Measurements from ENCODE around the gene PRCD. TPM values are rescaled to one million over a fixed set of nuclear protein-coding genes. Genes with fewer than 3 reads are reported as not detected.

Gene PRCD
- total and polyA plus RNA-seq, 4 experiments from 2014 or later, result not detected

DNA sequence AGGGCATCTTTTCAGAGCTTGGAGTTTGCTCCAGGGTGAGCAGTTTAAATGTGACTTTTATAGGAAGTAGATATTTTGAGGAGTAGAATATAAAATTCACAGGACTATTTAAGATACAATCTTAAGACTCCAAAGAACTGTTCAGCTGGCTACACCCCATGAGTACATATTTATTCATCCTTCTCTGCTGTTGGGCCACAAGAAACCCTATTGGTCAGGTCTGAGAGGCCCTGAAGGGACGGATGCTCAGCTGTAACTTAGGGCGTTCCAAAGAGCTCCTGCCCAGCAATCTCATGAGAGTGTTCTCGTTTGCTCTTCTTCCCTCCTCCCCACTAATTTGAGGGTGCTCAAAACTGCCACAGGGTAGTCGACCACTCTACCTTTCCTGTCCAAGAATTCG lies 38.5 kb downstream of the PRCD start:
- POLR2A ChIA-PET (ENCODE audit: partially characterized antibody), result interaction anchor here (0.9 to 1.0 kb wide), 2 partner anchors 9 to 93 kb away, joined by 3 read pairs; a partner anchor contains a TSS

DNA sequence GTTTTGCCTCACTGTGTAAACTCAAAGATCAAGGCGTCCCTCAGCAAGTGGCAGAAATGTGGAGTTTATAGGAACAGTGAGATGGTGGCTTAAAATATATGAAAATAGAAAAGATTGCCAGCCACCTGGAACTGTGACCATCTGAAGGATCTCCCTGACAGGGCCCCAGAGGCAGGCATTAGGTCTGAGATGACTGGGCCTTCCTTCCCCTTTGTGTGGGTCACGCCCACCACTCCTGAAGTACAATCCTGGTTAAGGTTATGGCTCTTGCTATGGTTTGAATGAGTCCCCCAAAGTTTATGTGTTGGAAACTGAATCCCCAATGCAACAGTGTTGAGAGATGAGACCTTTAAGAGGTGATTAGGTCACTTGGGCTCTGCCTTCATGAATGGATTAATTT lies 39.4 kb downstream of the PRCD start:
- no peak for DNase-seq
- Histone ChIP-seq H3K4me3 (ENCODE audit: low read length in 2 of 2) (no peak overlapping the region), H3K36me3 (ENCODE audit: insufficient read depth, low read length) (no peaks in the 10 kb centered on the region), H3K9me3 (ENCODE audit: control insufficient read depth in 1 of 2, low read length in 2 of 2) (no peaks in the 10 kb centered on the region), H3K27ac (ENCODE audit: low read depth, low read length) (no peak overlapping the region), H3K4me1 (ENCODE audit: insufficient read depth, low read length) (peaks cover under 1% of the 10 kb centered on the region), H3K27me3 (ENCODE audit: insufficient read depth, low read length) (no peaks in the 10 kb centered on the region)
- no peaks in the 10 kb centered on the region for H3K9me3 Mint-ChIP-seq
- H3K4me1 Mint-ChIP-seq, result peaks cover 0 to 3% (median 0%) of the 10 kb centered on the region in 4 donors
- peaks cover 0 to 3% of the 10 kb centered on the region in 2 donors for H3K27me3 Mint-ChIP-seq
- H3K4me3 Mint-ChIP-seq, result no peak overlapping the region
- peak overlapping the region in 1 of 7 donors; percentile 11 for H3K27ac Mint-ChIP-seq
- H3K36me3 Mint-ChIP-seq, result no peaks in the 10 kb centered on the region
- ChIA-PET CTCF (ENCODE audit: partially characterized antibody) (interaction anchor here (1.0 kb wide), 1 partner anchor 21 kb away, joined by 3 read pairs; no protein-coding TSS in a partner anchor), POLR2A (ENCODE audit: partially characterized antibody) (no interaction called here)
- intact Hi-C loops (cut with micrococcal nuclease), result no loop called here

More for the DNA sequence above, 38.5 kb downstream of the PRCD start:
- Histone ChIP-seq H3K27me3 (ENCODE audit: insufficient read depth, low read length) (no peaks in the 10 kb centered on the region), H3K36me3 (ENCODE audit: insufficient read depth, low read length) (no peaks in the 10 kb centered on the region), H3K4me3 (ENCODE audit: low read length in 2 of 2) (no peak overlapping the region), H3K9me3 (ENCODE audit: control insufficient read depth in 1 of 2, low read length in 2 of 2) (no peaks in the 10 kb centered on the region), H3K4me1 (ENCODE audit: insufficient read depth, low read length) (no peaks in the 10 kb centered on the region), H3K27ac (ENCODE audit: low read depth, low read length) (no peak overlapping the region)
- Mint-ChIP-seq H3K9me3 (no peaks in the 10 kb centered on the region), H3K4me1 (no peaks in the 10 kb centered on the region), H3K27me3 (no peaks in the 10 kb centered on the region), H3K27ac (no peak overlapping the region), H3K36me3 (no peaks in the 10 kb centered on the region), H3K4me3 (no peak overlapping the region)
- no peak for DNase-seq
- intact Hi-C loops (cut with micrococcal nuclease), result no loop called here
- CTCF ChIA-PET (ENCODE audit: partially characterized antibody), result interaction anchor here (0.6 kb wide), 1 partner anchor 18 kb away, joined by 3 read pairs; no protein-coding TSS in a partner anchor

DNA sequence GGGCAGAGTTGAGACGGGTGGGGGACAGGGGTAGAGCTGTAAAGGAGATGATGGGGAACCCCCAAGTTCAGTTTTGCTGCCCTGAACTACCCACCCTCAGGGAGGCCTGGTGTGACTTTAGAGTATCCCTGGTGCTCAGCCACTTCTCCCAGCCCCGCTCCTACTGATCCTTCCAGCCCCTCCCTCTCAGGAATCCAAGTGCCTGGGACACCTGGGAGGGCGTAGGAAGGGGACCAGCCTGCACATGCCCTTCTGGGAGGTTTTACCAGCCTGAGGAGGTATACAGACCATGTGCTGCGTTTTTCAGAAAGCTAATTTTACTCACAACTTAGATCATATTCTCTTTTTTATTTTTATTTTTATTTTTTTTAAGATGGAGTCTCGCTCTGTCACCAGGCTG lies 41.7 kb downstream of the PRCD start:
- Mint-ChIP-seq H3K27ac (no peak overlapping the region), H3K27me3 (peaks cover 4% of the 10 kb centered on the region in 2 donors), H3K9me3 (no peaks in the 10 kb centered on the region), H3K36me3 (no peaks in the 10 kb centered on the region), H3K4me1 (peaks cover 0 to 8% (median 5%) of the 10 kb centered on the region in 4 donors), H3K4me3 (no peak overlapping the region)
- DNase-seq, result no peak
- H3K27ac ChIP-seq (ENCODE audit: low read depth, low read length), result no peak overlapping the region
- no peaks in the 10 kb centered on the region for H3K9me3 ChIP-seq (ENCODE audit: control insufficient read depth in 1 of 2, low read length in 2 of 2)
- intact Hi-C loops (cut with micrococcal nuclease), result no loop called here
- no peaks in the 10 kb centered on the region for H3K36me3 ChIP-seq (ENCODE audit: insufficient read depth, low read length)
- H3K4me1 ChIP-seq (ENCODE audit: insufficient read depth, low read length), result peaks cover 16% of the 10 kb centered on the region
- H3K4me3 ChIP-seq (ENCODE audit: low read length in 2 of 2), result no peak overlapping the region
- ChIA-PET CTCF (ENCODE audit: partially characterized antibody) (interaction anchor here (0.8 to 1.7 kb wide), 2 partner anchors 23 to 100 kb away, joined by 3 to 4 read pairs; no protein-coding TSS in a partner anchor), POLR2A (ENCODE audit: partially characterized antibody) (interaction anchor here (0.6 kb wide), 1 partner anchor 22 kb away, joined by 3 read pairs; no protein-coding TSS in a partner anchor)
- H3K27me3 ChIP-seq (ENCODE audit: insufficient read depth, low read length), result peaks cover 4% of the 10 kb centered on the region

DNA sequence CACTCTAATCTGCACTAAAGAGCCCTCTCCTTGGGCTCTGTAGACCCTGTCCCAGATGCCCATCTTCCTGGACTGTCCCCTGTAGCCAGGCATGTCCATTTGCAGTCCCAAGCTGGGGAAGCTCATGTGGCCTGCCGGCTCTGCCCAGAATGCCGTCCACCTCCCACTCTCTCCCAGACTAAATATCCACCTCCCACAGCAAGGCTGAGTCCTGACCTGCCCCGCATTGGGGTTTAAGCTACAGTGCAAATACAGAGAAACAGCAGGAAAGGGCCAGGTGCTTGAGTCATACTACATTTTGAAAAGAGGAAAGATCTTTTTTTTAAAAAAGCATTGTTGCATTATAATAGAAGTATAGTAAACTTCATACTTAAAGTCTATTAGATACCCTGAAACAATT lies 42.8 kb downstream of the PRCD start:
- no peak overlapping the region for H3K4me3 ChIP-seq (ENCODE audit: low read length in 2 of 2)
- CTCF ChIA-PET (ENCODE audit: partially characterized antibody), result interaction anchor here (1.7 to 4.8 kb wide), 3 partner anchors 24 to 99 kb away, joined by 4 to 67 read pairs (median 14); no protein-coding TSS in a partner anchor
- no peaks in the 10 kb centered on the region for H3K9me3 ChIP-seq (ENCODE audit: control insufficient read depth in 1 of 2, low read length in 2 of 2)
- Mint-ChIP-seq H3K4me3 (no peak overlapping the region), H3K27me3 (peaks cover 11 to 12% of the 10 kb centered on the region in 2 donors), H3K36me3 (no peaks in the 10 kb centered on the region), H3K4me1 (peaks cover 4 to 17% (median 10%) of the 10 kb centered on the region in 4 donors), H3K9me3 (peaks cover 0 to 2% (median 0%) of the 10 kb centered on the region in 8 donors), H3K27ac (peak overlapping the region in 1 of 7 donors; percentile 11)
- no peak for DNase-seq
- POLR2A ChIA-PET (ENCODE audit: partially characterized antibody), result no interaction called here
- H3K36me3 ChIP-seq (ENCODE audit: insufficient read depth, low read length), result no peaks in the 10 kb centered on the region
- intact Hi-C loops (cut with micrococcal nuclease), result no loop called here
- peaks cover 12% of the 10 kb centered on the region for H3K27me3 ChIP-seq (ENCODE audit: insufficient read depth, low read length)
- no peak overlapping the region for H3K27ac ChIP-seq (ENCODE audit: low read depth, low read length)
- peaks cover 16% of the 10 kb centered on the region for H3K4me1 ChIP-seq (ENCODE audit: insufficient read depth, low read length)

DNA sequence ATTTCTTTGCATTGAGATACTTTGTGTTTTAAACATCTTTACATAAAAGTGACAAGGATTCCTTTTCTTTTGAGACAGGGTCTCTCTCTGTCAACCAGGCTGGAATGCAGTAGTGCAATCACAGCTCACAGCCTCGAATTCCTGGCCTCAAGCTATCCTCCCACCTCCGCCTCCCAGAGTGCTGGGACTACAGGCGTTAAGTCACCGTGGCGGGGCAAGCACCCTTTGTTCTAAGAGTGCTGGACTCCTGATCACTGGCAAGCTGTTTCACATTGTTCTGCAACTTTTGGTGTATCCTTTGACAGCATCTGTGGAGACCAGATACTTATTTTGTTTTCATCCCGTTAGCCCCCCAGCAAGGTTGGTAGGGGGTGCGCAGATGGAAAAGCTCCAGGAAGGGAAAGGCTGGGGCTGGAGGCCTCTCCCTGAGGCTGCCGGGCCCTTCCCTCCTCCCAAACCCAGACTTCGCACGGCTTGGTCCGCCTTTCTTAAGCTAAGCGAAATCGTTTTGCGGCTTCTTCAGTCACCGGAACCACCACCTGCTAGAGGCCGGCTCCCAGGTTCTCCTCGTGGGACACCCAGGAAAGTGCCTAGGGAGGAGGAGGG lies 44.7 kb downstream of the PRCD start:
- H3K4me3 ChIP-seq (ENCODE audit: low read length in 2 of 2), result peak overlapping the region in 1 of 2 donors; percentile 52
- intact Hi-C loops (cut with micrococcal nuclease), result no loop called here
- POLR2A ChIA-PET (ENCODE audit: partially characterized antibody), result interaction anchor here (1.0 to 4.5 kb wide), 4 partner anchors 15 to 62 kb away, joined by 4 to 76 read pairs (median 8); no protein-coding TSS in a partner anchor

DNA sequence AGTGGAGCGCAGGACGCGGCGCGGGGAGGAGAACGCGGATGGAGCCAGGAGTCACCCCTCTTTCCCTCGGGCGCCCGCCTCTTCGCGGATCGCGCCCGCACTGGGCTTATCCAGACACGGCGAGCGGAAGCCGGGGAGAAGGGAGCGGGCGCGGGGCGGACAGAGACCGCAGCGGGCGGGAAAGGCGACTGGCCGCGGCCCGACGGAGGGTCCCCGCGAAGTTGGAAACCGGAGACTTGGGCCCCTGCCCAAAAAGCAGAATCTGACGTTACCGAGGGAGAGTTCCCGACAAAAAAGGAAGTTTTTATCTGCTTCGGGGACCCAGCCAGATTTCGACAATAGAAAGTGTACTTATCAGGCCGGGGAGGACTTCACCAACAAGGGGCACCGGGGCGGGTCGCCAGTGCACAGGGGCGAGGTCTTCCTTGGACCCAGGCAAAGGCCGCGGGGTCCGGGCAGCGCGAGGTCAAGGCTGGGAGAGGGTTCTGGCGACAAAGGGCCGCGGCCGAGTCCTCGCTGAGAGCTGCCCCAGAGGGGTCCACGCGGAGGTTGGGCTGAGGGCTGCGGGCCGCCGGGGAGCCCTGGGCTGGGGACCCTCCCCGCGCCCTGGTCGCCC lies 45.3 kb downstream of the PRCD start:
- H3K4me1 Mint-ChIP-seq, result peaks cover 5 to 25% (median 11%) of the 10 kb centered on the region in 4 donors
- H3K9me3 Mint-ChIP-seq, result peaks cover 0 to 4% (median 2%) of the 10 kb centered on the region in 8 donors
- no peaks in the 10 kb centered on the region for H3K36me3 Mint-ChIP-seq
- peak overlapping the region in 1 of 7 donors; percentile 8 for H3K27ac Mint-ChIP-seq
- POLR2A ChIA-PET (ENCODE audit: partially characterized antibody), result interaction anchor here (1.0 to 4.5 kb wide), 6 partner anchors 17 to 96 kb away, joined by 5 to 76 read pairs (median 6); no protein-coding TSS in a partner anchor
- Histone ChIP-seq H3K4me3 (ENCODE audit: low read length in 2 of 2) (peak overlapping the region in 1 of 2 donors; percentile 52), H3K27me3 (ENCODE audit: insufficient read depth, low read length) (peaks cover 12% of the 10 kb centered on the region), H3K27ac (ENCODE audit: low read depth, low read length) (no peak overlapping the region), H3K36me3 (ENCODE audit: insufficient read depth, low read length) (no peaks in the 10 kb centered on the region), H3K4me1 (ENCODE audit: insufficient read depth, low read length) (peaks cover 16% of the 10 kb centered on the region), H3K9me3 (ENCODE audit: control insufficient read depth in 1 of 2, low read length in 2 of 2) (no peaks in the 10 kb centered on the region)
- DNase-seq, result peak in 1 of 5 donors; percentile 24
- peaks cover 23 to 29% of the 10 kb centered on the region in 2 donors for H3K27me3 Mint-ChIP-seq
- intact Hi-C loops (cut with micrococcal nuclease), result no loop called here
- peak overlapping the region; percentile 61 to 83 (median 79) for H3K4me3 Mint-ChIP-seq
- CTCF ChIA-PET (ENCODE audit: partially characterized antibody), result interaction anchor here (1.2 to 4.8 kb wide), 9 partner anchors 18 to 96 kb away, joined by 3 to 67 read pairs (median 7); no protein-coding TSS in a partner anchor

More for the DNA sequence above, 44.7 kb downstream of the PRCD start:
- Histone ChIP-seq H3K27ac (ENCODE audit: low read depth, low read length) (no peak overlapping the region), H3K27me3 (ENCODE audit: insufficient read depth, low read length) (peaks cover 12% of the 10 kb centered on the region), H3K4me1 (ENCODE audit: insufficient read depth, low read length) (peaks cover 16% of the 10 kb centered on the region), H3K9me3 (ENCODE audit: control insufficient read depth in 1 of 2, low read length in 2 of 2) (no peaks in the 10 kb centered on the region), H3K36me3 (ENCODE audit: insufficient read depth, low read length) (no peaks in the 10 kb centered on the region)
- no peaks in the 10 kb centered on the region for H3K36me3 Mint-ChIP-seq
- H3K4me3 Mint-ChIP-seq, result peak overlapping the region; percentile 65 to 83 (median 79)
- peak overlapping the region in 2 of 7 donors; percentile 18 to 57 for H3K27ac Mint-ChIP-seq
- H3K27me3 Mint-ChIP-seq, result peaks cover 21 to 27% of the 10 kb centered on the region in 2 donors
- peaks cover 0 to 2% (median under 1%) of the 10 kb centered on the region in 8 donors for H3K9me3 Mint-ChIP-seq
- CTCF ChIA-PET (ENCODE audit: partially characterized antibody), result interaction anchor here (1.2 to 4.8 kb wide), 5 partner anchors 26 to 97 kb away, joined by 3 to 67 read pairs (median 4); no protein-coding TSS in a partner anchor
- peaks cover 4 to 25% (median 10%) of the 10 kb centered on the region in 4 donors for H3K4me1 Mint-ChIP-seq
- DNase-seq, result no peak
